Measurements from ENCODE around the gene RALGPS1. TPM values are rescaled to one million over a fixed set of nuclear protein-coding genes. Genes with fewer than 3 reads are reported as not detected.

The RALGPS1 gene
- polyA plus RNA-seq, 1 of the 3 experiments (the other 2 are of a cell fraction) = 3.9 TPM

DNA sequence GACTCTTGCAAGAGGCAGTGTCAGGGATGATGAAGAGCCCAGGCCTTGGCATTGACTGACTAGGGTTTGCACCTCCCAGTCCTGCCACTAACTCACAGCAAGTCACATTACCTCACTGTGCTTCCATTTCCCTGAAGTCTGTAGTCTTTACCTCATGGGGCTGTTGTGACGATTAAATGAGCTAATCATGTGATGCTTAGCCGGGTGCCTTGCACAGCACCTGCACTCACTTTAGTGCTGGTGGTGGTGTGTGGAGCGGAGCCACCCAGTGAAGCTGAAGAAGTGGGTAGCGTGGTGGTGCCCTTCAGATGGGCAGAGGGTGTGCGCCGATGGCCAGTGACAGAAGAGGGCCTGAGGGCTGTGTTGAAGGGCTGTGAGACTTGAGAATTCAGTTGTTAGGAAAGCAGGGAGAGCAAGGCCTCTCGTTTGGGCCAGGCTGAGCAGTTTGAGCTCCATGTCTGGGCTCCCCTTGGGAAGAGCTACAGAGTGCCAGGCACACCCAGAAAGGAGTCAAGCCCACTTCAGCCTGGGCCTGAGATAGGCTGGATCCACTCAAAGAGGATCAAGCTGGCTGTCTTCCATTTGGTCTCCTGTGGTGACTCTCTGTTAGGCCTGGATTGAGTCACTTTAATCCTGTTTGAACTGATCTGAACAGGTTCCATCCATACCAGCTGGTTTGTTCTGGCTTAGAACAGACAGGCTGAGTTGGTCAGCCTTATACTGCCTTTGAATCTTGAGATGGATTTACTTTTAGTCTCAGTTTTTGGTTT is 42.5 kb downstream of the RALGPS1 start:
- Histone ChIP-seq H3K79me2 (ENCODE audit: insufficient read depth) (no peaks in the 10 kb centered on the region), H2AFZ (ENCODE audit: low read depth) (peak overlapping the region; percentile 68), H3K9me3 (no peaks in the 10 kb centered on the region), H3K4me1 (ENCODE audit: control insufficient read depth in 1 of 2, insufficient read depth in 2 of 2, low read depth in 1 of 2, low read length in 1 of 2) (peaks cover 7 to 12% of the 10 kb centered on the region in 2 experiments; a peak in 3 of 4 replicates), H4K20me1 (ENCODE audit: insufficient read depth) (no peaks in the 10 kb centered on the region), H3K9me2 (no peaks in the 10 kb centered on the region), H3K4me3 (ENCODE audit: low read depth in 2 of 2, low read length in 1 of 2) (no peak overlapping the region), H3F3A (replicated peaks; ENCODE audit: insufficient read depth) (peaks cover 10% of the 10 kb centered on the region), H3K9ac (peak overlapping the region; percentile 62; the same call in 1 of the 2 replicates), H3K27me3 (ENCODE audit: insufficient read depth) (no peaks in the 10 kb centered on the region), H3K36me3 (replicated peaks in 1 of 2; ENCODE audit: control insufficient read depth in 1 of 2, insufficient read depth in 2 of 2, low read length in 1 of 2) (no peaks in the 10 kb centered on the region), H3K4me2 (peak overlapping the region; percentile 63), H3K27ac (ENCODE audit: low read depth in 2 of 2, low read length in 1 of 2) (peak overlapping the region; percentile 51 to 88)
- WGBS (ENCODE audit: low lambda C conversion rate) = 83% methylated on average over 7 of the region's 7 CpGs
- POLR2A ChIA-PET = no interaction called here
- CTCF ChIA-PET = interaction anchor here (1.0 to 3.3 kb wide), 7 partner anchors 8 to 257 kb away, joined by 3 to 22 read pairs (median 5); no protein-coding TSS in a partner anchor
- TF ChIP-seq EP300 (IDR thresholded peaks at IDR 0.05; ENCODE audit: borderline replicate concordance in 1 of 2, low read depth in 1 of 2, low read length in 1 of 2) = no peak
- TF ChIP-seq POLR2AphosphoS5 (IDR thresholded peaks at IDR 0.05; ENCODE audit: low read depth, low read length) = no peak
- TF ChIP-seq, protein P1, sequence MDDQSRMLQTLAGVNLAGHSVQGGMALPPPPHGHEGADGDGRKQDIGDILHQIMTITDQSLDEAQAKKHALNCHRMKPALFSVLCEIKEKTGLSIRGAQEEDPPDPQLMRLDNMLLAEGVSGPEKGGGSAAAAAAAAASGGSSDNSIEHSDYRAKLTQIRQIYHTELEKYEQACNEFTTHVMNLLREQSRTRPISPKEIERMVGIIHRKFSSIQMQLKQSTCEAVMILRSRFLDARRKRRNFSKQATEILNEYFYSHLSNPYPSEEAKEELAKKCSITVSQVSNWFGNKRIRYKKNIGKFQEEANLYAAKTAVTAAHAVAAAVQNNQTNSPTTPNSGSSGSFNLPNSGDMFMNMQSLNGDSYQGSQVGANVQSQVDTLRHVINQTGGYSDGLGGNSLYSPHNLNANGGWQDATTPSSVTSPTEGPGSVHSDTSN (IDR thresholded peaks at IDR 0.05) = 0 out of 2 replicates have a peak, but pooled peaks have one; percentile 39
- no peak for TF ChIP-seq RXRA (IDR thresholded peaks at IDR 0.05; ENCODE audit: borderline replicate concordance, low read depth)
- TF ChIP-seq JUND (IDR thresholded peaks at IDR 0.05) = no peak
- TF ChIP-seq TCF12 (IDR thresholded peaks at IDR 0.05) = peak; percentile 89
- TF ChIP-seq, protein P2, sequence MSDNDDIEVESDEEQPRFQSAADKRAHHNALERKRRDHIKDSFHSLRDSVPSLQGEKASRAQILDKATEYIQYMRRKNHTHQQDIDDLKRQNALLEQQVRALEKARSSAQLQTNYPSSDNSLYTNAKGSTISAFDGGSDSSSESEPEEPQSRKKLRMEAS (IDR thresholded peaks at IDR 0.05; ENCODE audit: low read depth) = no peak
- TF ChIP-seq MXI1 (IDR thresholded peaks at IDR 0.05; ENCODE audit: low read depth, low read length) = no peak
- TF ChIP-seq, protein P3, sequence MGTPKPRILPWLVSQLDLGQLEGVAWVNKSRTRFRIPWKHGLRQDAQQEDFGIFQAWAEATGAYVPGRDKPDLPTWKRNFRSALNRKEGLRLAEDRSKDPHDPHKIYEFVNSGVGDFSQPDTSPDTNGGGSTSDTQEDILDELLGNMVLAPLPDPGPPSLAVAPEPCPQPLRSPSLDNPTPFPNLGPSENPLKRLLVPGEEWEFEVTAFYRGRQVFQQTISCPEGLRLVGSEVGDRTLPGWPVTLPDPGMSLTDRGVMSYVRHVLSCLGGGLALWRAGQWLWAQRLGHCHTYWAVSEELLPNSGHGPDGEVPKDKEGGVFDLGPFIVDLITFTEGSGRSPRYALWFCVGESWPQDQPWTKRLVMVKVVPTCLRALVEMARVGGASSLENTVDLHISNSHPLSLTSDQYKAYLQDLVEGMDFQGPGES (IDR thresholded peaks at IDR 0.05; ENCODE audit: low read depth, low read length) = no peak
- no peak for TF ChIP-seq RFX5 (IDR thresholded peaks at IDR 0.05; ENCODE audit: low read length)
- no peak for TF ChIP-seq GABPA (IDR thresholded peaks at IDR 0.05; ENCODE audit: low read depth)
- no peak for TF ChIP-seq TEAD4 (IDR thresholded peaks at IDR 0.05; ENCODE audit: borderline replicate concordance, insufficient read depth)
- TF ChIP-seq, protein P4, sequence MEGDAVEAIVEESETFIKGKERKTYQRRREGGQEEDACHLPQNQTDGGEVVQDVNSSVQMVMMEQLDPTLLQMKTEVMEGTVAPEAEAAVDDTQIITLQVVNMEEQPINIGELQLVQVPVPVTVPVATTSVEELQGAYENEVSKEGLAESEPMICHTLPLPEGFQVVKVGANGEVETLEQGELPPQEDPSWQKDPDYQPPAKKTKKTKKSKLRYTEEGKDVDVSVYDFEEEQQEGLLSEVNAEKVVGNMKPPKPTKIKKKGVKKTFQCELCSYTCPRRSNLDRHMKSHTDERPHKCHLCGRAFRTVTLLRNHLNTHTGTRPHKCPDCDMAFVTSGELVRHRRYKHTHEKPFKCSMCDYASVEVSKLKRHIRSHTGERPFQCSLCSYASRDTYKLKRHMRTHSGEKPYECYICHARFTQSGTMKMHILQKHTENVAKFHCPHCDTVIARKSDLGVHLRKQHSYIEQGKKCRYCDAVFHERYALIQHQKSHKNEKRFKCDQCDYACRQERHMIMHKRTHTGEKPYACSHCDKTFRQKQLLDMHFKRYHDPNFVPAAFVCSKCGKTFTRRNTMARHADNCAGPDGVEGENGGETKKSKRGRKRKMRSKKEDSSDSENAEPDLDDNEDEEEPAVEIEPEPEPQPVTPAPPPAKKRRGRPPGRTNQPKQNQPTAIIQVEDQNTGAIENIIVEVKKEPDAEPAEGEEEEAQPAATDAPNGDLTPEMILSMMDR (IDR thresholded peaks at IDR 0.05) = no peak
- no peak for TF ChIP-seq CHD2 (IDR thresholded peaks at IDR 0.05; ENCODE audit: low read length, partially characterized antibody)
- TF ChIP-seq, protein P5, sequence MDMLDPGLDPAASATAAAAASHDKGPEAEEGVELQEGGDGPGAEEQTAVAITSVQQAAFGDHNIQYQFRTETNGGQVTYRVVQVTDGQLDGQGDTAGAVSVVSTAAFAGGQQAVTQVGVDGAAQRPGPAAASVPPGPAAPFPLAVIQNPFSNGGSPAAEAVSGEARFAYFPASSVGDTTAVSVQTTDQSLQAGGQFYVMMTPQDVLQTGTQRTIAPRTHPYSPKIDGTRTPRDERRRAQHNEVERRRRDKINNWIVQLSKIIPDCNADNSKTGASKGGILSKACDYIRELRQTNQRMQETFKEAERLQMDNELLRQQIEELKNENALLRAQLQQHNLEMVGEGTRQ (IDR thresholded peaks at IDR 0.05; ENCODE audit: borderline replicate concordance, low read depth, low read length) = no peak
- TF ChIP-seq, protein P6, sequence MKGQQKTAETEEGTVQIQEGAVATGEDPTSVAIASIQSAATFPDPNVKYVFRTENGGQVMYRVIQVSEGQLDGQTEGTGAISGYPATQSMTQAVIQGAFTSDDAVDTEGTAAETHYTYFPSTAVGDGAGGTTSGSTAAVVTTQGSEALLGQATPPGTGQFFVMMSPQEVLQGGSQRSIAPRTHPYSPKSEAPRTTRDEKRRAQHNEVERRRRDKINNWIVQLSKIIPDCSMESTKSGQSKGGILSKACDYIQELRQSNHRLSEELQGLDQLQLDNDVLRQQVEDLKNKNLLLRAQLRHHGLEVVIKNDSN (IDR thresholded peaks at IDR 0.05; ENCODE audit: borderline replicate concordance, low read depth) = no peak
- 0 out of 2 replicates have a peak, but pooled peaks have one; percentile 2 for TF ChIP-seq NFIC (IDR thresholded peaks at IDR 0.05; ENCODE audit: borderline replicate concordance)
- TF ChIP-seq, protein P7, sequence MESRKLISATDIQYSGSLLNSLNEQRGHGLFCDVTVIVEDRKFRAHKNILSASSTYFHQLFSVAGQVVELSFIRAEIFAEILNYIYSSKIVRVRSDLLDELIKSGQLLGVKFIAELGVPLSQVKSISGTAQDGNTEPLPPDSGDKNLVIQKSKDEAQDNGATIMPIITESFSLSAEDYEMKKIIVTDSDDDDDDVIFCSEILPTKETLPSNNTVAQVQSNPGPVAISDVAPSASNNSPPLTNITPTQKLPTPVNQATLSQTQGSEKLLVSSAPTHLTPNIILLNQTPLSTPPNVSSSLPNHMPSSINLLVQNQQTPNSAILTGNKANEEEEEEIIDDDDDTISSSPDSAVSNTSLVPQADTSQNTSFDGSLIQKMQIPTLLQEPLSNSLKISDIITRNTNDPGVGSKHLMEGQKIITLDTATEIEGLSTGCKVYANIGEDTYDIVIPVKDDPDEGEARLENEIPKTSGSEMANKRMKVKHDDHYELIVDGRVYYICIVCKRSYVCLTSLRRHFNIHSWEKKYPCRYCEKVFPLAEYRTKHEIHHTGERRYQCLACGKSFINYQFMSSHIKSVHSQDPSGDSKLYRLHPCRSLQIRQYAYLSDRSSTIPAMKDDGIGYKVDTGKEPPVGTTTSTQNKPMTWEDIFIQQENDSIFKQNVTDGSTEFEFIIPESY (IDR thresholded peaks at IDR 0.05; ENCODE audit: borderline replicate concordance, low read depth) = no peak
- TF ChIP-seq NRF1 (IDR thresholded peaks at IDR 0.05; ENCODE audit: low read depth, low read length) = no peak
- TF ChIP-seq YY1 (IDR thresholded peaks at IDR 0.05; ENCODE audit: low read depth) = no peak
- TF ChIP-seq RCOR1 (IDR thresholded peaks at IDR 0.05; ENCODE audit: low read length) = no peak
- no peak for DNase-seq
